HepG2 (cell line): ENCODE measurements around the gene PIAS1. TPM values are rescaled to one million over a fixed set of nuclear protein-coding genes. Genes with fewer than 3 reads are reported as not detected.

Experiments
- FOXK2 ChIP-seq: fragments of 450-650 bp; IDR thresholded peaks from 2 replicates; pipeline ENCODE4 v1.6.1; 2016
- FOXM1 ChIP-seq: sonication (generic); formaldehyde crosslinking; IDR thresholded peaks from 2 replicates; pipeline ENCODE4 v1.5.0; 2020; ENCODE audit warnings: missing genetic modification reagents
- HNRNPH1 ChIP-seq: fragments of 200-400 bp; formaldehyde crosslinking; optimal IDR thresholded peaks from 2 replicates; pipeline ENCODE3; 2017; ENCODE audit warnings: mild to moderate bottlenecking, low read depth, low read length
- HOXA3 ChIP-seq: sonication (generic); formaldehyde crosslinking; IDR thresholded peaks from 2 replicates; pipeline ENCODE4 v1.5.0; 2020; ENCODE audit warnings: missing genetic modification reagents
- KLF11 ChIP-seq: IDR thresholded peaks from 2 replicates; pipeline ENCODE4 v1.6.1; 2016; ENCODE audit warnings: missing compliant biosample characterization
- MIER2 ChIP-seq: IDR thresholded peaks from 2 replicates; pipeline ENCODE4 v1.6.1; 2016; ENCODE audit warnings: missing biosample characterization, missing genetic modification reagents
- RXRB ChIP-seq: IDR thresholded peaks from 2 replicates; pipeline ENCODE4 v1.6.1; 2016; ENCODE audit warnings: borderline replicate concordance, missing genetic modification reagents, missing compliant biosample characterization
- SETDB1 ChIP-seq: sonication (generic); formaldehyde crosslinking; IDR thresholded peaks from 2 replicates; pipeline ENCODE4 v1.5.1; 2020; ENCODE audit warnings: missing genetic modification reagents, mild to moderate bottlenecking, borderline replicate concordance
- SMARCE1 ChIP-seq: fragments of 450-650 bp; IDR thresholded peaks from 2 replicates; pipeline ENCODE4 v1.6.1; 2017; ENCODE audit warnings: borderline replicate concordance
- SMC3 ChIP-seq: IDR thresholded peaks from 2 replicates; pipeline ENCODE4 v1.6.1; 2011; ENCODE audit warnings: low read length, improper control_type of control experiment
- SOX6 ChIP-seq, 2 experiments: fragments of 450-650 bp in 1 of 2; sonication (generic) in 1 of 2; formaldehyde crosslinking in 1 of 2; IDR thresholded peaks; 2 replicates each; pipeline versions ENCODE4 v1.4.0 to v1.6.1; 2017 to 2020; ENCODE audit warnings: antibody characterized with exemption in 1 of 2, mild to moderate bottlenecking in 1 of 2, missing genetic modification reagents in 1 of 2
- TBX2 ChIP-seq: sonication (generic); formaldehyde crosslinking; IDR thresholded peaks from 2 replicates; pipeline ENCODE4 v1.5.0; 2020; ENCODE audit warnings: missing genetic modification reagents, mild to moderate bottlenecking, borderline replicate concordance
- TP53 ChIP-seq: sonication (generic); formaldehyde crosslinking; conservative IDR thresholded peaks from 2 replicates; pipeline ENCODE4 v1.4.0; 2020; ENCODE audit warnings: missing genetic modification reagents
- ZBTB43 ChIP-seq: sonication (generic); formaldehyde crosslinking; conservative IDR thresholded peaks from 2 replicates; pipeline ENCODE4 v1.4.0; 2020; ENCODE audit warnings: missing genetic modification reagents
- ZFP82 ChIP-seq: sonication (generic); formaldehyde crosslinking; IDR thresholded peaks from 2 replicates; pipeline ENCODE4 v1.5.1; 2020; ENCODE audit warnings: mild to moderate bottlenecking, missing genetic modification reagents, borderline replicate concordance
- ZNF160 ChIP-seq: sonication (generic); formaldehyde crosslinking; IDR thresholded peaks from 2 replicates; pipeline ENCODE4 v1.8.0; 2022; ENCODE audit warnings: mild to moderate bottlenecking, inconsistent platforms, missing genetic modification reagents
- ZNF513 ChIP-seq: sonication (generic); formaldehyde crosslinking; conservative IDR thresholded peaks from 2 replicates; pipeline ENCODE4 v1.5.0; 2020; ENCODE audit warnings: missing genetic modification reagents
- ZNF574 ChIP-seq: sonication (generic); formaldehyde crosslinking; IDR thresholded peaks from 2 replicates; pipeline ENCODE4 v1.4.0; 2020; ENCODE audit warnings: missing genetic modification reagents
- polyA plus RNA-seq, 8 experiments: library from polyadenylated mRNA; depleted of rRNA in 3 of 8; stranded (reverse) in 7 of 8; unstranded in 1 of 8; fragments of >200 nt; fragmentation: Illumina TruSeq in 4 of 8; extraction: Trizol in 4 of 8; gene quantifications; 2 replicates each; pipeline versions ENCODE4 v1.2.1 to v1.2.3, GENCODE V29; 2011 to 2016; ENCODE audit warnings: low read depth in 4 of 8, missing spikeins in 1 of 8, mixed read lengths in 1 of 8; ENCODE audit not compliant: insufficient read depth in 1 of 8
- total RNA-seq, 5 experiments: library from RNA; depleted of rRNA; stranded (reverse); fragments of >200 nt; fragmentation: Illumina TruSeq; extraction: Trizol; gene quantifications; 2 replicates each; pipeline ENCODE4 v1.2.3, GENCODE V29; 2016; ENCODE audit warnings: low read depth in 1 of 5
- TF ChIP-seq, protein P1 (sequence below): sonication (generic); formaldehyde crosslinking; IDR thresholded peaks from 2 replicates; pipeline ENCODE4 v1.5.0; 2020; ENCODE audit warnings: missing genetic modification reagents
- TF ChIP-seq, protein P2 (sequence below): IDR thresholded peaks from 2 replicates; pipeline ENCODE4 v1.6.1; 2018; ENCODE audit warnings: missing genetic modification reagents, mild to moderate bottlenecking, missing compliant biosample characterization
- TF ChIP-seq, protein P3 (sequence below): sonication (generic); formaldehyde crosslinking; IDR thresholded peaks from 2 replicates; pipeline ENCODE4 v1.5.0; 2020; ENCODE audit warnings: missing genetic modification reagents

Gene PIAS1
- total and polyA plus RNA-seq, 2 of the 13 experiments (the other 11 are each of a cell fraction or from before 2014, with no cell fraction given) = 20.7 to 33.7 TPM

DNA sequence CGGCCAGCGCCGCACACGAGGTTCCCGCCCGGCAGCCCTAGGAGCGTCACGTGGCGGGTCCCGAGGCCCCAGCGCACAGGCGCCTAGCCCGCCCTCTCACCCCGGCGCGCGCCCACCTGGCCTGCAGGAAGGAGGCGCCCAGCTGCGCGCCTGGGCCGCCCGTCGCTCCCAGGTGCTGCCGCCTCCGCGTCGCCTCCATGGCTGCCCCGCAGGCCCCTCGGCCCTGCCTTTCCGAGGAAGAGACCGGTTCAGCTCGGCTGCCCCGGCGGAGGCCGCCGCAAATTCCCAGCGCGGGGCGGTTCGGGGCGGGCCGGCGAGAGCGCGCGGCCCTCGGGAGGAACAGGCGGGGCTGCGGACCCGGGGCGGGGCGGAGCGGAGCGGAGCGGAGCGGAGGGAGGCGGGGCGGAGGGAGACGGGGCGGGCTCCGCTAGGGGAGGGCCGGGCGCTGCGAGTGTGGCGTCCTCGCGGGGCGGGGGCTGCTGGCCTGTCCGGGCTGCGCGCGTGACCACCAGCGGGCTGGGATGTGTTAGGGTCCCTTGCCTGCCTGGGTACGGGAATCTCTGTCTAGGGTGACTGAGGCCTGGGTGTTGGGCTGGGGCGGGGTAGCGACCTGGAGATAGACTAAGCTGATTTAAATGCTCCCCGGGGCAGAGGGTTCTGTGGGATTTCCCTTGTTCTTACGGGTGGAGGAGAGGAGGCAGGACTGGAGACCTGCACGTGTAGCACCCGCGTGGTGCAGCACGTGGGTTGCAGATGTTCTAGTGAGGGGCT lies 175.5 kb downstream of the PIAS1 start, which contains the start of gene CLN6 (continued):
- TF ChIP-seq TP53 (CRISPR knock-in tag) (no peak), SOX6 (IDR thresholded peaks at IDR 0.05) (no peak), SOX6 (CRISPR knock-in tag; IDR thresholded peaks at IDR 0.05) (no peak), HOXA3 (CRISPR knock-in tag) (peak; percentile 76), SMC3 (no peak), FOXK2 (no peak), HNRNPH1 (no peak), ZNF160 (CRISPR knock-in tag) (peak; percentile 43; the same call in 1 of the 2 replicates), KLF11 (CRISPR knock-in tag) (no peak), ZNF574 (CRISPR knock-in tag) (peak; percentile 74), ZBTB43 (peak; percentile 83; the same call in 1 of the 2 replicates), TBX2 (CRISPR knock-in tag) (peak; percentile 51; the same call in 1 of the 2 replicates), ZFP82 (CRISPR knock-in tag) (peak; percentile 93), ZNF513 (CRISPR knock-in tag) (no peak; the same call in 1 of the 2 replicates), MIER2 (CRISPR knock-in tag) (no peak; the same call in 1 of the 2 replicates), FOXM1 (CRISPR knock-in tag) (no peak), RXRB (CRISPR knock-in tag) (no peak), SETDB1 (CRISPR knock-in tag) (no peak), SMARCE1 (no peak)
- TF ChIP-seq, protein P1, sequence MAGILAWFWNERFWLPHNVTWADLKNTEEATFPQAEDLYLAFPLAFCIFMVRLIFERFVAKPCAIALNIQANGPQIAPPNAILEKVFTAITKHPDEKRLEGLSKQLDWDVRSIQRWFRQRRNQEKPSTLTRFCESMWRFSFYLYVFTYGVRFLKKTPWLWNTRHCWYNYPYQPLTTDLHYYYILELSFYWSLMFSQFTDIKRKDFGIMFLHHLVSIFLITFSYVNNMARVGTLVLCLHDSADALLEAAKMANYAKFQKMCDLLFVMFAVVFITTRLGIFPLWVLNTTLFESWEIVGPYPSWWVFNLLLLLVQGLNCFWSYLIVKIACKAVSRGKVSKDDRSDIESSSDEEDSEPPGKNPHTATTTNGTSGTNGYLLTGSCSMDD (CRISPR knock-in tag) = no peak
- TF ChIP-seq, protein P2, sequence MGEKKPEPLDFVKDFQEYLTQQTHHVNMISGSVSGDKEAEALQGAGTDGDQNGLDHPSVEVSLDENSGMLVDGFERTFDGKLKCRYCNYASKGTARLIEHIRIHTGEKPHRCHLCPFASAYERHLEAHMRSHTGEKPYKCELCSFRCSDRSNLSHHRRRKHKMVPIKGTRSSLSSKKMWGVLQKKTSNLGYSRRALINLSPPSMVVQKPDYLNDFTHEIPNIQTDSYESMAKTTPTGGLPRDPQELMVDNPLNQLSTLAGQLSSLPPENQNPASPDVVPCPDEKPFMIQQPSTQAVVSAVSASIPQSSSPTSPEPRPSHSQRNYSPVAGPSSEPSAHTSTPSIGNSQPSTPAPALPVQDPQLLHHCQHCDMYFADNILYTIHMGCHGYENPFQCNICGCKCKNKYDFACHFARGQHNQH = peak; percentile 45; the same call in 1 of the 2 replicates
- TF ChIP-seq, protein P3, sequence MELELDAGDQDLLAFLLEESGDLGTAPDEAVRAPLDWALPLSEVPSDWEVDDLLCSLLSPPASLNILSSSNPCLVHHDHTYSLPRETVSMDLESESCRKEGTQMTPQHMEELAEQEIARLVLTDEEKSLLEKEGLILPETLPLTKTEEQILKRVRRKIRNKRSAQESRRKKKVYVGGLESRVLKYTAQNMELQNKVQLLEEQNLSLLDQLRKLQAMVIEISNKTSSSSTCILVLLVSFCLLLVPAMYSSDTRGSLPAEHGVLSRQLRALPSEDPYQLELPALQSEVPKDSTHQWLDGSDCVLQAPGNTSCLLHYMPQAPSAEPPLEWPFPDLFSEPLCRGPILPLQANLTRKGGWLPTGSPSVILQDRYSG = peak; percentile 96
